Spleen (tissue), 11 donors: ENCODE results near the gene RABGAP1. TPM values are rescaled to one million over a fixed set of nuclear protein-coding genes. Genes with fewer than 3 reads are reported as not detected.
A peak's percentile ranks its signal among the peaks of the same experiment; 100 is the strongest.

Experiments used
- DNase-seq: peaks from one replicate; pipeline ENCODE4 v3.0.0-alpha.2; 2020
- H3K27ac ChIP-seq, 8 donors: fragments of 200-600 bp; sonication (generic) in 7 of 8; 1 replicate in 4 of 8; 2 replicates in 4 of 8; pipeline versions ENCODE4 v1.5.0 to v1.8.0; 2016 to 2021; ENCODE audit warnings: inconsistent platforms in 4 of 8, mild to moderate bottlenecking in 4 of 8, moderate library complexity in 1 of 8
- H3K27me3 ChIP-seq, 7 donors: fragments of 200-600 bp; sonication (generic) in 6 of 7; replicated peaks in 1 of 7; 1 replicate in 4 of 7; 2 replicates in 3 of 7; pipeline versions ENCODE4 v1.5.0 to v1.8.0; 2016 to 2021; ENCODE audit warnings: inconsistent platforms in 3 of 7, mild to moderate bottlenecking in 1 of 7
- H3K36me3 ChIP-seq, 6 donors: fragments of 200-600 bp; sonication (generic) in 5 of 6; 1 replicate in 4 of 6; 2 replicates in 2 of 6; pipeline versions ENCODE4 v1.5.0 to v1.8.0; 2016 to 2021; ENCODE audit warnings: inconsistent platforms in 2 of 6
- H3K4me1 ChIP-seq, 6 donors: fragments of 200-600 bp; sonication (generic) in 5 of 6; 1 replicate in 3 of 6; 2 replicates in 3 of 6; pipeline versions ENCODE4 v1.5.0 to v1.8.0; 2016 to 2021; ENCODE audit warnings: inconsistent platforms in 3 of 6
- H3K4me3 ChIP-seq, 8 donors: fragments of 200-600 bp; sonication (generic) in 7 of 8; 1 replicate in 4 of 8; 2 replicates in 4 of 8; pipeline versions ENCODE4 v1.5.0 to v1.8.0; 2016 to 2021; ENCODE audit warnings: inconsistent platforms in 4 of 8, mild to moderate bottlenecking in 4 of 8, moderate library complexity in 2 of 8
- H3K9me3 ChIP-seq, 8 donors: fragments of 200-600 bp; sonication (generic) in 7 of 8; 1 replicate in 4 of 8; 2 replicates in 4 of 8; pipeline versions ENCODE4 v1.5.0 to v1.8.0; 2016 to 2021; ENCODE audit warnings: inconsistent platforms in 4 of 8
- CTCF ChIP-seq, 11 experiments: fragments of 200-600 bp in 7 of 11; fragments of 450-650 bp in 4 of 11; sonication (generic) in 4 of 11; IDR thresholded peaks in 8 of 11; conservative IDR thresholded peaks in 3 of 11; 1 replicate in 7 of 11; 2 replicates in 4 of 11; pipeline versions ENCODE4 v1.4.0 to v1.8.0; 2016 to 2021; ENCODE audit warnings: antibody characterized with exemption in 11 of 11, inconsistent platforms in 4 of 11, mild to moderate bottlenecking in 1 of 11
- POLR2A ChIP-seq, 3 donors: fragments of 450-650 bp; IDR thresholded peaks; one replicate each; pipeline ENCODE4 v1.5.1; 2017; ENCODE audit warnings: antibody characterized with exemption in 3 of 3, mild to moderate bottlenecking in 1 of 3
- POLR2AphosphoS5 ChIP-seq, 3 donors: sonication (generic); formaldehyde crosslinking; IDR thresholded peaks; one replicate each; pipeline ENCODE4 v1.5.1; 2017; ENCODE audit warnings: antibody characterized with exemption in 3 of 3
- WGBS, 5 donors: extraction: QIAGEN DNeasy Blood & Tissue Kit in 3 of 5; methylation state at CpG; one replicate each; pipeline versions ENCODE4 v1.1.5 to v1.1.7; 2013 to 2018; 5-methylcytosine and 5-hydroxymethylcytosine counted together
- intact Hi-C: fragments of 100-400 bp; cut with DNase I; formaldehyde crosslinking; loops from one replicate; pipeline ENCODE4 v1.15.0; 2023; ENCODE audit warnings: low total_unique reads
- polyA plus RNA-seq, 3 donors: library from polyadenylated mRNA; stranded (reverse); fragments of 200-250 nt; gene quantifications; one replicate each; pipeline ENCODE4 v1.2.1, GENCODE V29; 2013
- total RNA-seq, 7 donors: library from RNA; depleted of rRNA in 3 of 7; stranded (reverse); fragments of >200 nt in 3 of 7; fragmentation: NEBNext Ultra II Directional in 4 of 7; extraction: Animal tissue kit (Norgen Biotek cat#: 25700) in 4 of 7; gene quantifications; one replicate each; pipeline versions ENCODE4 v1.1.0 to v1.2.1, GENCODE V29; 2016 to 2021
- donor health status: healthy with polysubstance abuse.
- donor health status: DM: no; HTN: no; CAD: no; lungs with moderate emphysema.
- donor health status: DM: no; HTN: no; CAD: no.
- donor health status: Bipolar disorder and iron deficiency.
- donor health status: healthy.
- donor health status: DM: no; HTN: no; CAD: no.
- donor health status: DM: yes; HTN: yes; CAD: no.

Gene RABGAP1
- total and polyA plus RNA-seq, 10 donors = 7.4 to 65.7 (median 48.6) TPM

DNA sequence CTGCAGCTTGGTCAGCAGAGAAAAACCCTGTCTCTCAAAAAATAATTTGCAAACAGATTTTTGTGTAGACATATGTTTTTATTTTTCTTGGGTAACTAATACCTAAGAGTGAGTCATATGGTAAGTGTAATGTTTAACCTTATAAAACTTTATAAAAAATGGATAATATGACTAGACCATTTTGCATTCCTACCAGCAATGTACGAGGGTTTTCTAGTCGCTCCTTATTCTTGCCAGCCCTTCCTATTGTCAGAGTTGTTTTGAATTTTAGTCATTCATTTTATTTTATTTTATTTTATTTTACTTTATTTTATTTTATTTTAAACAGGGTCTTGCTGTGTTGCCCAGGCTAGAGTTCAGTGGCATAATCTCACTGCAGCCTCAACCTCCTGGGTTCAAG, 37.8 kb downstream of the RABGAP1 start:
- H3K4me3 ChIP-seq = no peak overlapping the region
- H3K27me3 ChIP-seq = no peaks in the 10 kb centered on the region
- TF ChIP-seq POLR2A (IDR thresholded peaks at IDR 0.05) = no peak
- H3K4me1 ChIP-seq = peaks cover 0 to 16% (median 8%) of the 10 kb centered on the region in 6 donors
- intact Hi-C loops = no loop called here
- H3K36me3 ChIP-seq = peaks cover 0 to 15% (median 0%) of the 10 kb centered on the region in 6 donors
- DNase-seq = no peak
- no peak overlapping the region for H3K27ac ChIP-seq
- WGBS, 5 donors = 48 to 95% (median 74%) methylated on average over 2 of the region's 2 CpGs
- no peaks in the 10 kb centered on the region for H3K9me3 ChIP-seq

DNA sequence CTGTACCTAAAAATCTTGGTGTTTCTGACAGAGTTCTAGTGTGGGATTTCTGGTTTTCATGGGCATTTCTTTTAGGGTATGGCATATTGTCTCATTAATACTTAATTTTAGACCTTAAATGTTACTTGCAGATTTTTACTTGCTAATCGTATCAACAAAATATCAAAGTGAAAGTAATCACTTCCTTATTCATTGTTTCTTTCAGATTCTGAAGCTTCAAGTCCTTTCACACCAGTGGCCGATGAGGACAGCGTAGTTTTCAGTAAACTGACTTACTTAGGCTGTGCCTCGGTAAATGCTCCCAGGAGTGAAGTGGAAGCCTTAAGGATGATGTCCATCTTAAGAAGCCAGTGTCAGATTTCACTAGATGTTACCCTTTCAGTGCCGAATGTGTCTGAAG, 45.2 kb downstream of the RABGAP1 start:
- Histone ChIP-seq H3K4me3 (no peak overlapping the region), H3K27ac (peak overlapping the region in 3 of 8 donors; percentile 11 to 51 (median 39)), H3K27me3 (no peaks in the 10 kb centered on the region), H3K4me1 (peaks cover 0 to 17% (median under 1%) of the 10 kb centered on the region in 6 donors), H3K9me3 (no peaks in the 10 kb centered on the region), H3K36me3 (peaks cover 0 to 63% (median 28%) of the 10 kb centered on the region in 6 donors)
- no peak for DNase-seq
- intact Hi-C loops = no loop called here
- 75 to 83% (median 82%) methylated on average over 5 of the region's 5 CpGs for WGBS, 5 donors
- TF ChIP-seq POLR2AphosphoS5 (IDR thresholded peaks at IDR 0.05) (no peak), POLR2A (IDR thresholded peaks at IDR 0.05) (no peak), CTCF (IDR thresholded peaks at IDR 0.05 in 8 of 11, conservative IDR thresholded peaks at IDR 0.05 in 3 of 11) (no peak)

GRCh38 chr9:122988141-122988540, 47.3 kb downstream of the RABGAP1 start:
- no peak for TF ChIP-seq POLR2AphosphoS5 (IDR thresholded peaks at IDR 0.05)
- no peak for TF ChIP-seq POLR2A (IDR thresholded peaks at IDR 0.05)
- TF ChIP-seq CTCF (IDR thresholded peaks at IDR 0.05 in 8 of 11, conservative IDR thresholded peaks at IDR 0.05 in 3 of 11) = no peak
- H3K27me3 ChIP-seq = no peaks in the 10 kb centered on the region
- H3K4me3 ChIP-seq = no peak overlapping the region
- H3K4me1 ChIP-seq = peaks cover 0 to 24% (median 2%) of the 10 kb centered on the region in 6 donors
- WGBS, 5 donors = 92 to 94% (median 93%) methylated on average over 2 of the region's 2 CpGs
- no peaks in the 10 kb centered on the region for H3K9me3 ChIP-seq
- intact Hi-C loops = no loop called here
- no peak for DNase-seq
- peaks cover 0 to 75% (median 28%) of the 10 kb centered on the region in 6 donors for H3K36me3 ChIP-seq
- no peak overlapping the region for H3K27ac ChIP-seq

- DNase-seq = no peak
- Histone ChIP-seq H3K4me3 (no peak overlapping the region), H3K27ac (peak overlapping the region in 6 of 8 donors; percentile 6 to 53 (median 38)), H3K27me3 (no peaks in the 10 kb centered on the region), H3K4me1 (peaks cover 0 to 24% (median 2%) of the 10 kb centered on the region in 6 donors), H3K9me3 (no peaks in the 10 kb centered on the region), H3K36me3 (peaks cover 0 to 81% (median 28%) of the 10 kb centered on the region in 6 donors)
- WGBS, 5 donors = 69 to 87% (median 73%) methylated on average over 8 of the region's 8 CpGs
- TF ChIP-seq POLR2AphosphoS5 (IDR thresholded peaks at IDR 0.05) (no peak), POLR2A (IDR thresholded peaks at IDR 0.05) (no peak), CTCF (IDR thresholded peaks at IDR 0.05 in 8 of 11, conservative IDR thresholded peaks at IDR 0.05 in 3 of 11) (no peak)
- intact Hi-C loops = no loop called here
These were observed 48.3 kb downstream of the RABGAP1 start for GRCh38 chr9:122988920-122989621.
